Gastrocnemius medialis (tissue), 4 donors: ENCODE data around the gene CAMSAP1.

Source experiments
- POLR2A ChIP-seq, 2 donors: fragments of 450-650 bp; IDR thresholded peaks; one replicate each; pipeline ENCODE4 v1.6.1; 2017; ENCODE audit warnings: antibody characterized with exemption in 2 of 2, mild to moderate bottlenecking in 2 of 2, moderate library complexity in 2 of 2
- TF ChIP-seq, protein P1 (sequence below), 5 experiments: fragments of 450-650 bp in 3 of 5; fragments of 200-600 bp in 2 of 5; sonication (generic) in 2 of 5; IDR thresholded peaks in 4 of 5; conservative IDR thresholded peaks in 1 of 5; 1 replicate in 4 of 5; 2 replicates in 1 of 5; pipeline ENCODE4 v1.5.1; 2016 to 2019; ENCODE audit warnings: antibody characterized with exemption in 5 of 5, mild to moderate bottlenecking in 3 of 5, moderate library complexity in 3 of 5

GRCh38 chr9:135805422-135806022 lies 101.8 kb downstream of the CAMSAP1 start:
- TF ChIP-seq, protein P1, sequence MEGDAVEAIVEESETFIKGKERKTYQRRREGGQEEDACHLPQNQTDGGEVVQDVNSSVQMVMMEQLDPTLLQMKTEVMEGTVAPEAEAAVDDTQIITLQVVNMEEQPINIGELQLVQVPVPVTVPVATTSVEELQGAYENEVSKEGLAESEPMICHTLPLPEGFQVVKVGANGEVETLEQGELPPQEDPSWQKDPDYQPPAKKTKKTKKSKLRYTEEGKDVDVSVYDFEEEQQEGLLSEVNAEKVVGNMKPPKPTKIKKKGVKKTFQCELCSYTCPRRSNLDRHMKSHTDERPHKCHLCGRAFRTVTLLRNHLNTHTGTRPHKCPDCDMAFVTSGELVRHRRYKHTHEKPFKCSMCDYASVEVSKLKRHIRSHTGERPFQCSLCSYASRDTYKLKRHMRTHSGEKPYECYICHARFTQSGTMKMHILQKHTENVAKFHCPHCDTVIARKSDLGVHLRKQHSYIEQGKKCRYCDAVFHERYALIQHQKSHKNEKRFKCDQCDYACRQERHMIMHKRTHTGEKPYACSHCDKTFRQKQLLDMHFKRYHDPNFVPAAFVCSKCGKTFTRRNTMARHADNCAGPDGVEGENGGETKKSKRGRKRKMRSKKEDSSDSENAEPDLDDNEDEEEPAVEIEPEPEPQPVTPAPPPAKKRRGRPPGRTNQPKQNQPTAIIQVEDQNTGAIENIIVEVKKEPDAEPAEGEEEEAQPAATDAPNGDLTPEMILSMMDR (IDR thresholded peaks at IDR 0.05 in 4 of 5, conservative IDR thresholded peaks at IDR 0.05 in 1 of 5), result no peak
- TF ChIP-seq POLR2A (IDR thresholded peaks at IDR 0.05), result no peak
